Liver (tissue), 3 donors: ENCODE results near the gene MICAL3.

Source experiments
- FOXA1 ChIP-seq: IDR thresholded peaks from 2 replicates; pipeline ENCODE4 v1.6.1; 2016; ENCODE audit warnings: antibody characterized with exemption
- HNF4A ChIP-seq, 2 donors: conservative IDR thresholded peaks; 2 replicates each; pipeline ENCODE4 v1.6.1; 2016; ENCODE audit warnings: antibody characterized with exemption in 2 of 2, mild to moderate bottlenecking in 2 of 2
- TAF1 ChIP-seq: conservative IDR thresholded peaks from 2 replicates; pipeline ENCODE4 v1.6.1; 2016; ENCODE audit warnings: antibody characterized with exemption, mild to moderate bottlenecking
- TF ChIP-seq, protein P1 (sequence below): fragments of 150-350 bp; IDR thresholded peaks from 2 replicates; pipeline ENCODE4 v1.5.1; 2017; ENCODE audit warnings: improper control_type of control experiment, low read depth, low read length; ENCODE audit not compliant: missing input control
- donor health status: healthy.
- donor health status: healthy.

GRCh38 chr22:17742527-17742902, 281.8 kb downstream of the MICAL3 start:
- TF ChIP-seq, protein P1, sequence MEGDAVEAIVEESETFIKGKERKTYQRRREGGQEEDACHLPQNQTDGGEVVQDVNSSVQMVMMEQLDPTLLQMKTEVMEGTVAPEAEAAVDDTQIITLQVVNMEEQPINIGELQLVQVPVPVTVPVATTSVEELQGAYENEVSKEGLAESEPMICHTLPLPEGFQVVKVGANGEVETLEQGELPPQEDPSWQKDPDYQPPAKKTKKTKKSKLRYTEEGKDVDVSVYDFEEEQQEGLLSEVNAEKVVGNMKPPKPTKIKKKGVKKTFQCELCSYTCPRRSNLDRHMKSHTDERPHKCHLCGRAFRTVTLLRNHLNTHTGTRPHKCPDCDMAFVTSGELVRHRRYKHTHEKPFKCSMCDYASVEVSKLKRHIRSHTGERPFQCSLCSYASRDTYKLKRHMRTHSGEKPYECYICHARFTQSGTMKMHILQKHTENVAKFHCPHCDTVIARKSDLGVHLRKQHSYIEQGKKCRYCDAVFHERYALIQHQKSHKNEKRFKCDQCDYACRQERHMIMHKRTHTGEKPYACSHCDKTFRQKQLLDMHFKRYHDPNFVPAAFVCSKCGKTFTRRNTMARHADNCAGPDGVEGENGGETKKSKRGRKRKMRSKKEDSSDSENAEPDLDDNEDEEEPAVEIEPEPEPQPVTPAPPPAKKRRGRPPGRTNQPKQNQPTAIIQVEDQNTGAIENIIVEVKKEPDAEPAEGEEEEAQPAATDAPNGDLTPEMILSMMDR, result peak; percentile 84
- TF ChIP-seq TAF1, result no peak
- peak; percentile 23 to 37 for TF ChIP-seq HNF4A (conservative IDR thresholded peaks at IDR 0.05)
- no peak for TF ChIP-seq FOXA1
